GM04504 (cell line): ENCODE measurements around the gene TESMIN.
A peak's percentile ranks its signal among the peaks of the same experiment; 100 is the strongest.

Experiments used
- DNase-seq: peaks from one replicate; pipeline ENCODE4 v3.0.0-alpha.2; 2012; ENCODE audit warnings: low read depth

The TESMIN gene, protein sequence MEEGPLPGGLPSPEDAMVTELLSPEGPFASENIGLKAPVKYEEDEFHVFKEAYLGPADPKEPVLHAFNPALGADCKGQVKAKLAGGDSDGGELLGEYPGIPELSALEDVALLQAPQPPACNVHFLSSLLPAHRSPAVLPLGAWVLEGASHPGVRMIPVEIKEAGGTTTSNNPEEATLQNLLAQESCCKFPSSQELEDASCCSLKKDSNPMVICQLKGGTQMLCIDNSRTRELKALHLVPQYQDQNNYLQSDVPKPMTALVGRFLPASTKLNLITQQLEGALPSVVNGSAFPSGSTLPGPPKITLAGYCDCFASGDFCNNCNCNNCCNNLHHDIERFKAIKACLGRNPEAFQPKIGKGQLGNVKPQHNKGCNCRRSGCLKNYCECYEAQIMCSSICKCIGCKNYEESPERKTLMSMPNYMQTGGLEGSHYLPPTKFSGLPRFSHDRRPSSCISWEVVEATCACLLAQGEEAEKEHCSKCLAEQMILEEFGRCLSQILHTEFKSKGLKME

DNA sequence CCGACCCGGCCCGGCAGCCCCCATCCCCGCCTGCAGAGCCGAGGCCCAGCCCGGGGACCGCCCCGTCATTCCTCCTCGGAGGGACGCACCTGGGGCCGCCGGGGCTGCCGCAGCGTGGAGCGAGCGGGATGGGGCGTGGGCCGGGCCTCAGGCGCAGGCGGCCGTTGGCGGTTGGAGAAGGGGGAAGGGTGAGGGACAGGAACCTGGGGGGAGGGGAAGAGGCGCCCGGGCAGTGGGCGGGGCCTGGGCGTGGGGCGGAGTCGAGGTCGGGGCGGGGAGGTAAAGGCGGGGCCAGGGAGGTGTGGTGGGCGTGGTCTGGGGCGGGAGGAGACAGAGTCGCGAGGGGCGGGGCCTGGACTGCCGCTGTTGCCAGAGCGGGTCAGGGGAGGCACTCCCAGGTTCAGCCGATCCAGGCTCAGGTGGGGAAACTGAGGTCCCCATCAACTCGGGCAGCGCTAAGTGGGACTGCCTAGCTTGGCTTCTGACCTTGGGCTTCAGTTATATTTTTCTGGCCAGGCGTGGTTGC, at the start of gene TESMIN:
Gene TESMIN, minus strand, starts transcription at position 190 of the 526 bp plus-strand sequence. CDS start 860 bp downstream, outside the sequence.
- DNase-seq = peak; percentile 10

DNA sequence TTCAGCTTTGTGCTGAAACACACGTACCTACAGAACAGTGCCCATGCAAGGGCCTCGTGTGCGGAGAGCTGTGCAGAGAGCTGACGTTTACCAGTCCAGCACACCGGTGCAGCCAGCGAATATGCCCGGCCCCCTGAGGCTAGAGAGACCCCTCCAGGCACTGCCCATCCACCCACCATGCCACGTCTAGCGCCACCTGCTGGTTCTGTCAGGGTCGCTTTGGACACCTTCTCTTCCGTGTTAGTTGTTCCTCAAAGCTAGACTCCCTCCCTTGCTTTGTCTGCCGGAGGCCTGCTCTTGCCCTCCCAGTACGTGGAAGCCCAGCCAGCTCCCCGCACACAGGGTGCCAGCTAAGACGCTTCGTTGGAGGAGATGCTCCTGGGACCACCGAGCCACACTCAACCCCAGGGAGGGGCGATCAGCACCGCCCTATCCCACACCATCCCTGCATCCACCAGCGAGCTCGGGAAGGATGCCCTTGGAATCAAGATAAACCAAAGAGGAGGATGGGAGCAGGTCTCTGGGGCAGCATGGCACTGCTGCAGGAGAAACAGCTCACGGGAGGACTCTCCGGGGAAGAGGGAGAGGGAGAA, 47.0 kb upstream of the TESMIN start:
- DNase-seq = no peak

DNA sequence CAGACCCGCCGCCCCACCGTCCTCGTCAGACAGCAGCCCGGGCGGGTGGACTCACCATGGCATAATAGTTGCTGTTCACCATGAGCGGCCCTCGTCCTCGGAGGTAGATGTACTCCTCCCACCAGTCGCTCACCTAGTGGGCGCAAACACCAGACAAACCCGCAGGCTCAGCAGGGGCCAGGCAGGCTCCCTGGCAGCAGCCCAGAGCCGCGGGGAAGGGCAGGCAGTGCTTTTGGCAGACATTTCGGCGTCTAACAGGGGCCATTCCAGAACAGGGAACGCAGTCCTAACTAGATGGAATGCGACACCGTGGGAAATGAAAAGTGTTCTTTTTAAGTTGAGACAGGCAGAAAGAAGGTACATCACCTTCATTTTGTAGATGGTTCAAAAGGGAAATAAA, 45.5 kb upstream of the TESMIN start:
- DNase-seq = no peak

DNA sequence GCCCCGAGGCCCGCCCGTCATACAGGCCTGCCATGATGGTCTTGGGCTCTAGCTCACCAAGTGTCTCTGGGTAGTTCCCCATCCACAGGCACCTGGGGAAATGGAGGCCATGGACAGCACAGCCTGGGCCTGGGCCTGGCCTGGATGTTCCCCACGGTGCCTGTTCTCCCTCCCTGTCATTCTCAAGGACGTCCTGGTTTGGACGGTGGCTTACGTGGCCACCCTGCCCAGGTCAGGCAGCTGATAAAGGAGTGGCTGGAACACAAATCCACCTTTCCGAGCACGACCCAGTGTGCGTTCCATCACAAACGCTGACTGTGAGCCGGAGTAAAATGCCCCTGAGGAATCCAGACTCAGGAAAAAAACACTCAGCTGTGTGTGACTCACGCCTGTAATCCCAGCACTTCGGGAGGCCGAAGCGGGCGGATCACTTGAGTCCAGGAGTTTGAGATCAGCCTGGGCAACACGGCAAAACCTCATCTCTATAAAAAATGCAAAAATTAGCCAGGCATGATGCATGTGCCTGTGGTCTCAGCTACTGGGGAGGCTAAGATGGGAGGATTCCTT, 41.2 kb upstream of the TESMIN start:
- DNase-seq = no peak

DNA sequence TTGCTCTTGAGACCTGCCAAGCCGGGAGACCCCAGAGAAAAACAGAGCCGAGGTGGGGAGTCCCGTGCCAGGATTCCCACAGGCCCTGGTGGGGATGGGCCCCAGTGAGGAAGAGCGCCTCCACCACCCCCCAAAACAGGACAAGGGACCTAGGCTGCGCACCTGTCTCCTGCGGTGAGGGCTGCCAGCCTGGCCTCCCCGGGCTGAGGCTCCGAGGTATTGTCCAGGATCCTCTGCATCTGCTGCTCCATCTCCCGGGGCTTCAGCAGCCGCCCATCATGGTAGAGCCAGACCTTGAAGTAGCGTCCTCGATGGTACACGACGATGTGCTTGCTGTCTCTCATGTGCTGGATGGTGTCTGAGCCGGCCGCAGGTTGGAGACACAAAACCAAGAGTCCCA, 33.3 kb upstream of the TESMIN start:
- no peak for DNase-seq

DNA sequence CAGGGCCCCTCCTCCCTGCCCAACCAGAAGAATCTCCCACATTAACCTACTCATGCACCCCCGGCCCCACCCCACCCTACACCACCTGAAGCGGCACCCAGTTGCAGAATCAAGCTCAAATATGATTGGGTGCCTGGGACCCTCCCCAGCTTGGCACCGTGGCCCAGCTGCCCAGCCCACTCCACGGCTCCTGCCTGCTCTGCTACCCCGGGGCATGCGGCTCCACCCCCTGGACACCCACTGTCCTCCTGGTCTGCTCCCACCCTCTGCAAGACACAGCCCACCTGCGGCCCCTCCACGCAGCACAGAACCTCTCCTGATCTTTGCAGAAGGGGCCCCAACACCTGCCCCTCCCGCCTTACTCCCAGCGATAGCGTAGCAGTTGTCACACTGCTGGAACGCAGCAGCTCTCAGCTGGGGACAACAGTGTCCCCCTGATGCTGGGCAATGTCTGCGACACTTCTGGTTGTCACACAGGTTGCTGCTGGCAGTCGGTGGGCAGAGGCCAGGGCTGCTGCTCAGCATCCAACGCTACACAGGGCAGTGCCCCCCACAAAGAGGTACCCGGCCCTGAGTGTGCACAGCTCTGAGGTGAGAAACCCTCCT, 32.0 kb upstream of the TESMIN start:
- no peak for DNase-seq

DNA sequence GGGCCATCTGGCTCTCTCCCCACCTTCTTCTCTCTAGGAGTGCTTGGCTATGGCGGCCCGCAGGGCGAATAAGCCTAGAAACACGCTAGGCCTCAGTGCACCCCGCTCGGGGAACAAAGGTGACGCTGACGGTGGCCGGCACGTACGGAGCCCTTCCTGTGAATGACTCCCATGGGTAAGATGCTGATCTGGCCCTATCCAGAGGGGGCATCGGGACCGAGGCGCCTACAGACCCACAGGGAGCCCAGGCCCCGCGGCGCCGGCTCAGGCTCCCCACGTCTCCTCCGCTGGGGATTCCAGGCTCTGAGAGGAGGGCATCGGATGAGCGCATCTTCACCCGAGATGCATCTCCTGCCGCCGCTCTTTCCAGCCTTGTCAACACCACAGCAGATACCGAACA, 31.4 kb upstream of the TESMIN start:
- no peak for DNase-seq

DNA sequence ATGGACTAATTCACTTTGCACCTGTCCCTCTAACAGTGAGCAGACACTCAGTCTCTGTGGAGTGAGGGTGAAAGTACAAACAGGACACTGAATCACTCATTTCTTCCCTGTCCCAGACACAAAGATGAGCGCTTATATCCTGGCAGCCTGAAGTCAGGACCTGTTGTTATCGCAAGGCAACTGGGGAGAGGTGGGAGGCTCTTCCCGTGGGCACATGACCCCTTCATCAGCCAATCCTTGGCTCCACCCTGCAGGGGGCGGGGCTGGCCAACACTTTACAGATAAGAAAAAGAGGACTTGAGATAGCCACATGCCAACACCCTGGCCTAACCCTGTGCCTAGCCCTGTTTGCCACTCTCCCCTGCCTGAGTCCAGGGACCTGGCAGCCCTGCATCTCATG, 29.5 kb upstream of the TESMIN start:
- DNase-seq = no peak

DNA sequence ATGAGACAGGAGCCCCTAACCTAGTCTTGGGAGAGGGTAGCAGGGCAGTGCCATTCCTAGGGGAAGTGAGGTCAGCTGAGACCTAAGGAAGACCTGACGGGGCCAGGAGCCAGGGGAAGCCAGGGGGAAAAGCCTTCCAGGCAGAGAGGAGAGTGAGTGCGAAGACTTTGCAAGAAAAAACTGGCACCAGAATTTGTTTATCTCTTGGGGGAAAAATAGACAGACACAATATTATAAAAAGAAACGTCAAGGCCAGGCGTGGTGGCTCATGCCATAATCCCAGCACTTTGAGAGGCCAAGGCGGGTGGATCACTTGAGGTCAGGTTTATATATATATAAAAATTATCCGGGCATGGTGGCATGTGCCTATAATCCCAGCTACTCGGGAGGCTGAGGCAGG, 26.9 kb upstream of the TESMIN start:
- DNase-seq = no peak

DNA sequence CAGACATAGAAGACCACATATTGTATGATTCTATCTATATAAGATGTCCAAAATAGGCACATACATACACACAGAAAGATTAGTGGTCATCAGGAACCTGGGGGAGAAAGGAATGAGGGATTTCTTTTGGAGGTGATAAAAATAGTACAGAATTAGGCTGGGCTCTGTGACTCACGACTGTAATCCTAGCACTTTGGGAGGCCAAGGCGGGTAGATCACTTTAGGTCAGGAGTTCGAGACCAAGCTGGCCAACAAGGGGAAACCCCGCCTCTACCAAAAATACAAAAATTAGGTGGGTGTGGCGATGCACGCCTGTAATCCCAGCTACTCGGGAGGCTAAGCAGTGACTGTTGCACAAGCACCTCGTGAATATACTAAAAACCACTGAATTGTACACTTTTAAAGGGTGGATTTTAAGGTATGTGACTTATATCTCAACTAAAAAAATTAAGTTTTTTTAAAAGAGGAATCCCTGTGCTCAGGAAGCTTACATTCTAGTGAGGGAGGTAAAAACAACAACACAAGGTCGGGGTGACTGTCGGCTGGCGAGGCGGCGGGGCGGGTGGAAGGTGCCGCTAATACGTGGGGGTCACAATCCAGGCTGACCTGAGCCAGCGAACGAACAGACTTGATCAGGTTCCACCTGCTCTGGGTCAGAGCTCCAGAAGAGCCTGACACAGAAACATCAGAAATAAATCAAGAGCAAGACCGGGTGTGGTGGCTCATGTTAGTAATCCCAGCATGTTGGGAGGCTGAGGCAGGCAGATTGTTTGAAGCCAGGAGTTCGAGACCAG, 25.3 kb upstream of the TESMIN start:
- no peak for DNase-seq

DNA sequence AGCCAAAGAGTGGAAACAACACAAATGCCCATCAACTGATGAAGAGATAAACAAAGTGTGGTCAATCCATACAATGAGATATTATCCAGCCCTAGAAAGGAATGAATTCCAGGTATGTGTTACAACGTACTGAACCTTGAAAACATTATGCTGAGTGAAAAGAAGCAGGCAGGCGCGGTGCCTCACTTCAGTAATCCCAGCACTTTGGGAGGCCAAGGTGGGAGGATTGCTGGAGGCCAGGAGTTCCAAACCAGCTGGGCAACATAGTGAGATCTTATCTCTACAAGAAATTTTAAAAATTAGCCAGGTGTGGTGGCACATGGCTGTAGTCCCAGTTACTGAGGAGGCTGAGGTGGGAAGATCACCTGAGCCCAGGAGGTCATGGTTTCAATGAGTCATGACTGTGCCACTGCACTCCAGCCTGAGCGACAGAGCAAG, 24.6 kb upstream of the TESMIN start:
- DNase-seq = no peak

DNA sequence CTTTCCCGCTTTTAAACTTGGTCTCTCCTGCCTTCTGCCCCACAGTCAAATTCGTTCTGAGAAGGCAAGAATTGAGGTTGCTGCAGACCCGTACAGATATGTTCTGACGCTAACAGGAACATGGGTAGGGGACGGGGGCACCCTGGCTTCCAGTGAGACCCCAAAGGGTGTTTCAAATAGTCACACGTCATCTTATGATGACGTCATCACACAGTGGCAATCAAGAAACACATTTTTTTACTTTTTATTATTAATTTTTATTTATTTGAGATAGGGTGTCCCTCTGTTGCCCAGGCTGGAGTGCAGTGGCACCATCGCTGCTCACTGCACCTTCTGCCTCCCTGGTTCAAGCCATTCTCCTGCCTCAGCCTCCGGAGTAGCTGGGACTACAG, 22.9 kb upstream of the TESMIN start:
- no peak for DNase-seq

DNA sequence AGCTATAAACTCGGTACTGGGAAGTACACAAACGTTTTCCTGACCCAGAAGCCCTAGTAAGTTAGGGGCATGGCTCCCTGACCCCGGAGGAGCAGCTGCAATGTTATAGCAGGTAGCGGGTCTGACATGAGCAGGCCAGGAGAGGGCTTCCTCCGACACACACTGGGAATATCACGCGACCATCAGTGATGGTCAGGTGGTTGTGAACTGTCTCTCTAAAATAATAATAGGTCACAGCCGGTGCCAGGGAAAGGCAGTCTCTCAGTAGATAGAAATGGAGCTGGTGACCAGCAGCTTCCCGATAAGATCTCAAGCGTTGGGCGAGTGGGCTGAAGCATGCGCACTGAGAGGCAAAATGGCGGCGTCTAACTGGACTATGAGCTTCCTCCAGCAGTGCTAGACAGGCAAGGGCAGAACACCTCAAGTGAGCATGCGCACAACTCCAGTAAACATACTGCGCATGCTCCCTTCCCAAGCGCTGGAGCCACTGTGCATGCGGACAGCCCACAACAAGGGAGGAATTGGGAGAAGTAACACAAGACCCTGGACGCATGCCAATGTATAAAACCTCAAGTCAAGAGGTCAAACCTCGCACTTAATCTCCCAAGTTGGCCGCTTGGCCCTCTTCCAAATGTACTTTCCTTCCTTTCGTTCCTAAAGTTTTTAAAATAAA, 22.3 kb upstream of the TESMIN start:
- no peak for DNase-seq

DNA sequence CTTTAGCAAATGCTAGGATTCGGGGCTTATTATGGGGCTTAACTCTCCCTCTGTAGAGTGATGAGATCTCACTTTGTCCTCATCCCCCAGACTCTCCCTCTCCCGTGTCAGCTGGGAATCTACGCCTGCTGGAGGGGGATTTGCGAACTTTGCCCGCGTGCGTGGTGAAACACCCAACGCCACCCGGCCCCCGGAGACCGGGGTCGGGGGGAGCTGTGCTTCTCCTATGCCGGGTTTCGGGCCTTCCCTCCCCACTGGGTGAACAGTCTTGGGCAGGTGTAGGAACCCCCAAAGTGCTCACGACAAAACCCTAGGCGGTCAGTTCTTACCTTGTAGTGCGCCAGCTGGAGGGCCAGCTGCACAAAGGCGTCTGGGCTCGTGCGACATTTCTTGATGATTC, 21.6 kb upstream of the TESMIN start:
- no peak for DNase-seq

DNA sequence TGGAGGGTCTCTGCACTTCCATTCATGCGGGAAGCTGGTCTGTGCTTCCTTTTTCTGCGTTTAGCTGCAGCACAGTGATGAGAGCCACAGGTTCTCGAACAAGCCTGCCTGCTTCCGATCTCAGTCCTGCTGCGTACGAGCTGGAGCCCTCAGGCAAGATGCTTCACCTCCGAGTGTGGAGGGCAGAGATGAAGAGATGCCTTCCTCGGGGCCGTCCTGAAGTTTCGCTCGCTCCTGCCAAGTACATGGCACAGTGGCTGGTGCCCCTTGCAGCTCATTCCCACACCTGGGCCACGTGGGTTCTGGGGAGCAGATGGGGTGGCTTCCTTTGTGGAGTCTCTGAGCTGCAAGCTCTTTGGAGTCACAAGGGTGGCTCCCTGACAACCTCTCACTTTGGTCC, 19.5 kb upstream of the TESMIN start:
- DNase-seq = no peak

DNA sequence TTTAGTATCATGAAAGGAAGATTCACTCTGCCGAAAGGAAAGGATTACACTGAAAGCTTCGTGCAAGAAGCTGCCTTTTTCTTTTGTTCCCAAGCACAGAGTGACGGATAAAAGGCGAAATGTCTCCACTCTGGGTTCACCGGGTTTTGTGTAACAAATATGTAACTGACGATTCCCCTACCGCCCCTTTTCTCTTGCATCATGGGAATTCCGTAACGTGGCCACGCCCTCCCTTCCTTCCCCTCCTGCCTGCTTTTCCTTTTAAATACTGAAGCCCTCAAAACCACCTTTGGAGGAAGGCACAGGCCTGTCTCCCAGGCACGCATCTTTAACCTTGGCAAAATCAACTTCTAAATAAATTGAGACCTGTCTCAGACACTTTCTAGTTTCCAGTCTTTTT, 16.4 kb upstream of the TESMIN start:
- DNase-seq = no peak

DNA sequence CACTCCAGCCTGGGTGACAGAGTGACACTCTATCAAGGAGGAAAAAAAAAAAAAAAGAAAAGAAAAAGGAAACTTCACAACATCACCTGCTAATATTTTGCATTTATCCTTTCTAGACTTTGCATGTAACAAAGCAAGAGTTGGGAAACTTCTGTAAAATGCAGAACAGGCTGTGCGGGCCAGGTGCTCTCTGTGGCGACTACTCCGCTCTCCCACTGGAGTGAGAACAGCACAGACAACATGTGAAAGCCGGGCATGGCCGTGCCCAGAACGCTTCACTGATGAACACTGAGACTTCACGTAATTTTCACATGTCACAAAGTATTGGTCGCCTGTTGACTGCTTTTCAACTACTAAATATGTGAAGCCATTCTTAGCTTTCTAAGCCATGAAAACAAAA, 15.5 kb upstream of the TESMIN start:
- no peak for DNase-seq

DNA sequence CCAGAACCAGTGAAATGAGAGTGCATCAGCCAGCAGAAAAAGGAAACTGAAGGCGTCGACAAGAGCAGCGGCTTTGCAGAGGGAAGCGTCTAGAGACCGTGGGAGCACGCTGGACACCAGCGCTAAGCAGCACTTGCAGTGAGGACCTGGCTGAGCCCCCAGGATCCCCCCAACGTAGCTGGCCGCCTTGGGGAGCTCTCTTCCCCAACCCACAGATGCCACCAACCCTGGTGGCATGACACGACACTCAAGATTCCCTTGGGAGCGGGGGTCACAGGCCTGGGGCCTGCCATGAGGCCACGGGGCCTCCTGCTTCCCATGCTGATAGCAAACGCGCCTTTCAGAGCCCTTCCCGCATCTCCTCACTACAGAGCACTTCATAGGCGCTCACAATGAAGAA, 13.4 kb upstream of the TESMIN start:
- DNase-seq = no peak

DNA sequence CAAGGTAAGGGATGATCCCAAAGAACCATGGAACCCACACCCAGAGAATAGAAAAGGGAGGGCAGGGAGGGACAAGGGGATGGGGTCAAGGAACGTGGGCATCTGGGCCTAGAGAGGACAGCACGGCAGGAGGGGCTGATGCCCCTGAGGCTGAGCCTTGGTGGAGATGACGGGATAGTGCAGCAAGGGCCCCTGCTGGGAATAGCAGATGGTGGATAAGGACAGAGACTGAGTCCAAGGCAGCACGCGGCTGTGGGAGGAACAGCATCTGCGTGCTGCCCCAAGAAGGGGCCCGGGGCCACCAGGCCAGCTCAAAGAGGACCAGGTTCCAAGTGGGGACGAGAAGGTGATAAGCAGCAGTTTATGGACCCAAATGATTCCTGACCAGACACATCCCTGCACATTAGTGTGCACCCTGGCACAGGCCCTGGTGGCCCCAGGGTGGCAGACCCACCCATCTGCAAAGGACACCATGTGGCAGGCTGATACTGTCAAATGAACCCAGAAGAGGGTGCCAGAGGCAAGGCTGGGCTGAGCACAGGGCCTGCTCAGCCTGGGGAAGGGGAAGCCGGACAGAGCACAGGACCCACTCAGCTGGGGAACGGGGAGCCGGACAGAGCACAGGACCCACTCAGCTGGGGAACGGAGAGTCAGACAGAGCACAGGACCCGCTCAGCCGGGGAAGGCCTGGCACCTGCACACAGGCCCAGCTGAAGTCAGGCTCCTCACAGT, 12.8 kb upstream of the TESMIN start:
- no peak for DNase-seq

DNA sequence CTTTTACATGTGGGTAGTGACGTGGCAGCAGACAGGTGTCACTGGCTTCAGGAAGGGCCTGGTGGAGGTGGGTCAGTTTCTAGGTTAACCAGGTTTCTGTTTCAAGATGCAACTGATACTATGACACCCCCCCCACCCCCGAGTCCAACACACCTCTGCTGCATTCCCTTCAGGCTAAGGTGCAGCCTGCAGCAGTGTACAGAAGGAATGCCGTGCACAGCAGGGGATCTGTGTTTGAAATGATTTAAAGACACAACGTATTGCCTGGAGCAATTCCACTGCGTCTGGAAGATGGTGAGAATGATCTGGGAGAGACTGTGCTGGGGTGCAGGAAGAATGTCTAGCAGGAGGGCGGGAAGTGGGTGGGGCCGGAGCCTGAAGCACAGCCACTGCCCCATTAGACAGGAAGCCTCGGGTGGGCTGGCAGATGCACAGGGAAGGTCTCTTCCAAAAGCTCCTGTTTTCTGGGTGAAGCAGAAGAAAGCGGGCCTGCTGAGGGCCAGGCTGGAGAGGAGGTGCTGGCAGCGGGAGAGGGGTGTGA, 11.9 kb upstream of the TESMIN start:
- no peak for DNase-seq
